IMR-90 (cell line): ENCODE measurements around the gene ATXN1. TPM values are rescaled to one million over a fixed set of nuclear protein-coding genes. Genes with fewer than 3 reads are reported as not detected.

Experiments
- ATAC-seq: fragments of 200-7000 bp; cut with Tn5 transposase; 2 replicates; pipeline ENCODE4 v1.9.1; 2020; ENCODE audit warnings: low read depth, mild to moderate bottlenecking, moderate library complexity
- BruUV-seq: library from RNA; stranded (reverse); fragments of 400-500 nt; replicated peaks from 2 replicates; lab custom pipeline; 2021; lab: Mats Ljungman, UMichigan
- CTCF ChIA-PET: fragments of 300-600 bp; formaldehyde crosslinking; extraction: SDS; loops from one replicate; lab custom pipeline; 2021; ENCODE audit warnings: antibody characterized with exemption; lab: Yijun Ruan, JAX
- POLR2A ChIA-PET: fragments of 300-600 bp; sonication (Branson Sonifier 250); formaldehyde crosslinking; loops from one replicate; lab custom pipeline; 2022; ENCODE audit warnings: antibody characterized with exemption; ENCODE audit not compliant: unreplicated experiment; lab: Charles Lee
- DNase-seq: peaks from one replicate; pipeline ENCODE4 v3.0.0; 2013
- H2AFZ ChIP-seq: replicated peaks from 2 replicates; pipeline ENCODE3; 2013; ENCODE audit warnings: low read length, mild to moderate bottlenecking; ENCODE audit not compliant: poor library complexity
- H2AK5ac ChIP-seq: 2 replicates; pipeline ENCODE4 v1.6.1; 2013; ENCODE audit warnings: low read depth, low read length, inconsistent platforms
- H2AK9ac ChIP-seq: replicated peaks from 2 replicates; pipeline ENCODE3; 2013; ENCODE audit warnings: mild to moderate bottlenecking, low read depth, low read length, moderate library complexity; ENCODE audit not compliant: poor library complexity
- H2BK120ac ChIP-seq: 2 replicates; pipeline ENCODE4 v1.6.1; 2013; ENCODE audit warnings: low read depth, low read length, inconsistent platforms
- H2BK15ac ChIP-seq: 3 replicates; pipeline ENCODE4 v1.6.1; 2013; ENCODE audit warnings: low read depth, low read length, inconsistent platforms
- H2BK20ac ChIP-seq: 2 replicates; pipeline ENCODE4 v1.6.1; 2013; ENCODE audit warnings: low read depth, mild to moderate bottlenecking, inconsistent platforms, low read length, moderate library complexity
- H2BK5ac ChIP-seq: 2 replicates; pipeline ENCODE4 v1.6.1; 2013; ENCODE audit warnings: mild to moderate bottlenecking, low read depth, low read length, inconsistent platforms; ENCODE audit not compliant: poor library complexity, severe bottlenecking
- H3K14ac ChIP-seq: replicated peaks from 2 replicates; pipeline ENCODE4 v1.6.1; 2013; ENCODE audit warnings: low read depth, low read length, inconsistent platforms
- H3K18ac ChIP-seq: 2 replicates; pipeline ENCODE4 v1.6.1; 2013; ENCODE audit warnings: low read depth, low read length, control low read depth
- H3K23ac ChIP-seq: 2 replicates; pipeline ENCODE4 v1.6.1; 2013; ENCODE audit warnings: low read depth, low read length, inconsistent platforms
- H3K27ac ChIP-seq: 2 replicates; pipeline ENCODE4 v1.5.1; 2013; ENCODE audit warnings: mild to moderate bottlenecking, control low read depth, low read length; ENCODE audit not compliant: insufficient read depth
- H3K27me3 ChIP-seq: 2 replicates; pipeline ENCODE4 v1.6.1; 2013; ENCODE audit warnings: low read length; ENCODE audit not compliant: control insufficient read depth, insufficient read depth
- H3K36me3 ChIP-seq: 2 replicates; pipeline ENCODE4 v1.6.1; 2013; ENCODE audit warnings: low read length, mixed read lengths; ENCODE audit not compliant: control insufficient read depth, insufficient read depth
- H3K4ac ChIP-seq: 2 replicates; pipeline ENCODE4 v1.6.1; 2013; ENCODE audit warnings: low read depth, low read length, inconsistent platforms
- H3K4me1 ChIP-seq: 2 replicates; pipeline ENCODE4 v1.6.1; 2013; ENCODE audit warnings: low read length, mixed read lengths; ENCODE audit not compliant: control insufficient read depth, insufficient read depth
- H3K4me2 ChIP-seq: 2 replicates; pipeline ENCODE4 v1.6.1; 2013; ENCODE audit warnings: low read depth, mild to moderate bottlenecking, control low read depth, low read length, moderate library complexity
- H3K4me3 ChIP-seq: 2 replicates; pipeline ENCODE4 v1.5.1; 2013; ENCODE audit warnings: low read depth, mild to moderate bottlenecking, control low read depth, low read length, moderate library complexity; ENCODE audit not compliant: insufficient read depth
- H3K56ac ChIP-seq: 2 replicates; pipeline ENCODE4 v1.6.1; 2013; ENCODE audit warnings: low read length, inconsistent platforms; ENCODE audit not compliant: insufficient read depth; ENCODE audit errors: extremely low read depth
- H3K79me1 ChIP-seq, 2 experiments: 2 replicates each; pipeline ENCODE4 v1.6.1; 2013; ENCODE audit warnings: low read length in 2 of 2, inconsistent platforms in 1 of 2, low read depth in 1 of 2
- H3K9ac ChIP-seq: 2 replicates; pipeline ENCODE4 v1.6.1; 2013; ENCODE audit warnings: low read depth, low read length, control low read depth
- H3K9me1 ChIP-seq: 2 replicates; pipeline ENCODE4 v1.6.1; 2013; ENCODE audit warnings: low read length, inconsistent platforms; ENCODE audit not compliant: insufficient read depth
- H3K9me3 ChIP-seq: 2 replicates; pipeline ENCODE4 v1.6.1; 2013; ENCODE audit warnings: low read length; ENCODE audit not compliant: control insufficient read depth, insufficient read depth
- H4K20me1 ChIP-seq: 2 replicates; pipeline ENCODE4 v1.6.1; 2013; ENCODE audit warnings: low read length, inconsistent platforms; ENCODE audit not compliant: insufficient read depth
- H4K5ac ChIP-seq: 2 replicates; pipeline ENCODE4 v1.6.1; 2013; ENCODE audit warnings: mild to moderate bottlenecking, low read depth, low read length, control low read depth
- H4K8ac ChIP-seq, 2 experiments: 2 replicates each; pipeline ENCODE4 v1.6.1; 2013; ENCODE audit warnings: low read depth in 2 of 2, low read length in 2 of 2, control low read depth in 1 of 2, inconsistent platforms in 1 of 2
- H4K91ac ChIP-seq: 2 replicates; pipeline ENCODE4 v1.6.1; 2013; ENCODE audit warnings: low read depth, low read length, inconsistent platforms; ENCODE audit not compliant: insufficient read depth
- CEBPB ChIP-seq: IDR thresholded peaks from 2 replicates; pipeline ENCODE4 v1.6.1; 2012; ENCODE audit warnings: low read depth, low read length, improper control_type of control experiment
- CHD1 ChIP-seq: IDR thresholded peaks from 2 replicates; pipeline ENCODE4 v1.6.1; 2012; ENCODE audit warnings: low read depth, low read length, improper control_type of control experiment
- MAFK ChIP-seq: IDR thresholded peaks from 2 replicates; pipeline ENCODE4 v1.6.1; 2012; ENCODE audit warnings: low read depth, low read length, improper control_type of control experiment
- MAZ ChIP-seq: IDR thresholded peaks from 2 replicates; pipeline ENCODE4 v1.6.1; 2012; ENCODE audit warnings: low read depth, mild to moderate bottlenecking, low read length, improper control_type of control experiment, moderate library complexity, borderline replicate concordance
- NFE2L2 ChIP-seq: fragments of 150-350 bp; IDR thresholded peaks from 2 replicates; pipeline ENCODE4 v1.6.1; 2016; ENCODE audit warnings: low read depth, mild to moderate bottlenecking, low read length
- POLR2A ChIP-seq: IDR thresholded peaks from 2 replicates; pipeline ENCODE4 v1.6.1; 2012; ENCODE audit warnings: mild to moderate bottlenecking, low read depth, low read length
- RAD21 ChIP-seq: IDR thresholded peaks from 2 replicates; pipeline ENCODE4 v1.6.1; 2012; ENCODE audit warnings: low read length, improper control_type of control experiment
- RCOR1 ChIP-seq: IDR thresholded peaks from 2 replicates; pipeline ENCODE4 v1.6.1; 2012; ENCODE audit warnings: mild to moderate bottlenecking, low read length, improper control_type of control experiment; ENCODE audit not compliant: insufficient replicate concordance
- SMC3 ChIP-seq: fragments of 150-350 bp; IDR thresholded peaks from 2 replicates; pipeline ENCODE4 v1.6.1; 2016; ENCODE audit warnings: low read depth, mild to moderate bottlenecking, antibody characterized with exemption, low read length, moderate library complexity
- WGBS, 2 experiments: methylation state at CpG; one replicate each; pipeline versions ENCODE4 v1.1.5 to v1.1.7; 2013; ENCODE audit warnings: missing lambda C conversion rate in 2 of 2; ENCODE audit not compliant: insufficient read length in 1 of 2; ENCODE audit errors: extremely low coverage in 2 of 2; 5-methylcytosine and 5-hydroxymethylcytosine counted together
- dilution Hi-C: fragments of 300-500 bp; cut with HindIII; formaldehyde crosslinking; loops from one replicate; pipeline ENCODE4 v1.14.3; 2018; ENCODE audit warnings: low sequenced_read_pairs; ENCODE audit not compliant: unreplicated experiment
- in situ Hi-C: fragments of 300-500 bp; cut with MboI; formaldehyde crosslinking; loops from 3 replicates; pipeline ENCODE4 v1.14.3; 2019; ENCODE audit warnings: low sequenced_read_pairs, inconsistent platforms, mixed read lengths
- intact Hi-C: fragments of 100-400 bp; cut with micrococcal nuclease; formaldehyde crosslinking; loops from 2 replicates; pipeline ENCODE4 v1.10.0; 2022
- polyA plus RNA-seq, 3 experiments: library from polyadenylated mRNA; depleted of rRNA; stranded (reverse); fragments of >200 nt; gene quantifications; 2 replicates each; pipeline ENCODE4 v1.2.3, GENCODE V29; 2012; ENCODE audit warnings: low replicate concordance in 1 of 3
- total RNA-seq: library from RNA; depleted of rRNA; stranded (reverse); fragments of >200 nt; gene quantifications from 2 replicates; pipeline ENCODE4 v1.2.3, GENCODE V29; 2012
- TF ChIP-seq, protein P1 (sequence below): fragments of 150-350 bp; IDR thresholded peaks from 2 replicates; pipeline ENCODE4 v1.6.1; 2017; ENCODE audit warnings: mild to moderate bottlenecking, antibody characterized with exemption, low read length, low read depth
- TF ChIP-seq, protein P2 (sequence below): conservative IDR thresholded peaks from 2 replicates; pipeline ENCODE4 v1.5.1; 2012; ENCODE audit warnings: mild to moderate bottlenecking, low read depth, low read length, improper control_type of control experiment

The ATXN1 gene
- total and polyA plus RNA-seq, 2 of the 4 experiments (the other 2 are of a cell fraction), result 7.3 to 11.1 TPM

DNA sequence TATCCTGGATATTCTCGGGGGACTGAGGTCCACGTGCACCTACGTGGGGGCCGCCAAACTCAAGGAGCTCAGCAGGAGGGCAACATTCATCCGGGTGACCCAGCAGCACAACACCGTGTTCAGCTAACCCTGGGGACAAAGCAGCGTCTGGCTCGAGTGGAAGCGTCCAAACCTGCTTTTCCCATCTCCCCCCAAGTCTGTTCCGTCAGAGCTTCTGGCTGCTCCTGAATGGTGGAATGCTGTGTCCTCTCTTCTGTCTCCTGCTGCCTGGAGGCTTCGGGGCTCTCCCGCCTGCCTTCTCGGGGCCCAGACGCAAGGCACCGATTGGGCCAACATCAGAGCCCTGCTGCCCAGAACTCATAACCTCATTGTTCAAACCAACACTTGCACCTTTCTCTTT is 466.2 kb downstream of the ATXN1 start:
- Histone ChIP-seq H2AFZ (no peak overlapping the region), H3K14ac (no peak overlapping the region), H3K56ac (no peak overlapping the region), H2BK20ac (no peak overlapping the region), H2AK5ac (no peak overlapping the region), H2BK15ac (no peak overlapping the region), H3K36me3 (peaks cover 1% of the 10 kb centered on the region; the same call in 1 of the 2 replicates), H2BK5ac (no peak overlapping the region), H2BK120ac (no peak overlapping the region), H4K91ac (no peak overlapping the region), H3K4ac (no peak overlapping the region), H4K20me1 (no peaks in the 10 kb centered on the region), H2AK9ac (no peak overlapping the region), H3K4me3 (no peak overlapping the region), H4K8ac (no peak overlapping the region), H3K4me1 (no peaks in the 10 kb centered on the region), H3K23ac (no peak overlapping the region), H3K27me3 (no peaks in the 10 kb centered on the region), H3K79me1 (no peaks in the 10 kb centered on the region), H3K9ac (no peak overlapping the region), H3K9me1 (no peaks in the 10 kb centered on the region; the same call in 1 of the 2 replicates), H3K27ac (no peak overlapping the region), H3K9me3 (no peaks in the 10 kb centered on the region), H3K18ac (no peak overlapping the region), H4K5ac (no peak overlapping the region), H3K4me2 (no peak overlapping the region)
- in situ Hi-C loops (no loop called here), dilution Hi-C loops (no loop called here), intact Hi-C loops (no loop called here)
- ATAC-seq (no peak), DNase-seq (no peak)
- ChIA-PET CTCF (interaction anchor here (1.2 kb wide), 1 partner anchor 9 kb away, joined by 4 read pairs; no protein-coding TSS in a partner anchor), POLR2A (no interaction called here)
- no TSS peak for BruUV-seq
- TF ChIP-seq MAZ (no peak), MAFK (no peak), SMC3 (no peak), NFE2L2 (no peak), POLR2A (no peak), CEBPB (no peak), RCOR1 (no peak), CHD1 (no peak), RAD21 (no peak)
- TF ChIP-seq, protein P1, sequence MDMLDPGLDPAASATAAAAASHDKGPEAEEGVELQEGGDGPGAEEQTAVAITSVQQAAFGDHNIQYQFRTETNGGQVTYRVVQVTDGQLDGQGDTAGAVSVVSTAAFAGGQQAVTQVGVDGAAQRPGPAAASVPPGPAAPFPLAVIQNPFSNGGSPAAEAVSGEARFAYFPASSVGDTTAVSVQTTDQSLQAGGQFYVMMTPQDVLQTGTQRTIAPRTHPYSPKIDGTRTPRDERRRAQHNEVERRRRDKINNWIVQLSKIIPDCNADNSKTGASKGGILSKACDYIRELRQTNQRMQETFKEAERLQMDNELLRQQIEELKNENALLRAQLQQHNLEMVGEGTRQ, result no peak
- TF ChIP-seq, protein P2, sequence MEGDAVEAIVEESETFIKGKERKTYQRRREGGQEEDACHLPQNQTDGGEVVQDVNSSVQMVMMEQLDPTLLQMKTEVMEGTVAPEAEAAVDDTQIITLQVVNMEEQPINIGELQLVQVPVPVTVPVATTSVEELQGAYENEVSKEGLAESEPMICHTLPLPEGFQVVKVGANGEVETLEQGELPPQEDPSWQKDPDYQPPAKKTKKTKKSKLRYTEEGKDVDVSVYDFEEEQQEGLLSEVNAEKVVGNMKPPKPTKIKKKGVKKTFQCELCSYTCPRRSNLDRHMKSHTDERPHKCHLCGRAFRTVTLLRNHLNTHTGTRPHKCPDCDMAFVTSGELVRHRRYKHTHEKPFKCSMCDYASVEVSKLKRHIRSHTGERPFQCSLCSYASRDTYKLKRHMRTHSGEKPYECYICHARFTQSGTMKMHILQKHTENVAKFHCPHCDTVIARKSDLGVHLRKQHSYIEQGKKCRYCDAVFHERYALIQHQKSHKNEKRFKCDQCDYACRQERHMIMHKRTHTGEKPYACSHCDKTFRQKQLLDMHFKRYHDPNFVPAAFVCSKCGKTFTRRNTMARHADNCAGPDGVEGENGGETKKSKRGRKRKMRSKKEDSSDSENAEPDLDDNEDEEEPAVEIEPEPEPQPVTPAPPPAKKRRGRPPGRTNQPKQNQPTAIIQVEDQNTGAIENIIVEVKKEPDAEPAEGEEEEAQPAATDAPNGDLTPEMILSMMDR, result no peak
- 87% methylated on average over 6 of the region's 15 CpGs; no CpG with 5 or more reads in 1 of the 2 experiments for WGBS, 2 experiments
